CD1c-positive myeloid dendritic cell (primary cell): Measurements from ENCODE around the gene WIZ.

Experiments
- DNase-seq: peaks from one replicate; pipeline ENCODE4 v3.0.0-alpha.2; 2016; ENCODE audit errors: extremely low spot score

Gene WIZ

DNA sequence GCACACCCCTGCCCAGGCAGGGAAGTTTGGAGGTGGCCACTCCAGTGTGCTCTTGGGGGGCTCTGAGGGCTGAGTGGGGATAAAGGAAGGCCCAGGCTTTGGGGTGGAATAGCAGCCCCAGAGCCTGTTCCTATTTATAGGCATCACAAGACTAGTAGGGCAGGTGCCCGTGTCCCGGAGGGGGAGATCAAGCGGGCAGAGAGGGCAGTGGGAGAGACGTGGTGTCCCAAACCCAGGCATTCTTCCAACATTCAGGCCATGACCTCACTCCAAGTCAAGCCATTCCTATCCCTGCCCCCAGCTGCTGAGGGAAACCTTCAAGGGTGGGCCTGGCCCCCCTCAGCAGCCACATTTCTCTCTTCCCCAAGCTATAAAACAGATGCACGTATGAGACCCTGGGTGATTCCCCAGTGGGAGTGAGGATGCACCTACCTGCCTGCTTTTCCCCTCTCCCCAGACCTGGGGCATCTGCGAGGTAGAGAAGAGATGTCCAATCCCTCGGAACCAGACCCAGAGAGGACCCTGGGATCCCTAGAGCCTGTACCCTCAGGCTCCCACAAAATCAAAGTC, 3.9 kb downstream of the WIZ start:
- no peak for DNase-seq

DNA sequence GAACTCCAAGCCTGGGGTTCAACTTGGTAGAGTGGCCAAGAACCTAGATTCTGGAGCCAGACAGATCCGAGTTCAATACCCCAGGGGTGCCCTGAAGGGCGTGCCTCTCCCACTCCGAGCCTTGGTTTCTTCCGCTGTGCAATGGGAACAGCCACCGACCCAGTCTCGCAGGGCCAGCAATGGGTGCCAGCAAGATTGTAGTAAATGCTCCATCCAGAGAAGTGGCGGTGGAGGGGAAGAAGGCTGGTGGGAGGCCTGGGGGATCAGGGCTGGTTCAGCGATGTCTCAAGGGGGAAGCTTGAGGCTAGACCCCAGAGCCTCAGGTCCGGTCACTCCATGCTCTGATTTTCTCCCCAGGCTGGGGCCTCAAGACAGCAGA, 4.5 kb downstream of the WIZ start:
- DNase-seq, result no peak

DNA sequence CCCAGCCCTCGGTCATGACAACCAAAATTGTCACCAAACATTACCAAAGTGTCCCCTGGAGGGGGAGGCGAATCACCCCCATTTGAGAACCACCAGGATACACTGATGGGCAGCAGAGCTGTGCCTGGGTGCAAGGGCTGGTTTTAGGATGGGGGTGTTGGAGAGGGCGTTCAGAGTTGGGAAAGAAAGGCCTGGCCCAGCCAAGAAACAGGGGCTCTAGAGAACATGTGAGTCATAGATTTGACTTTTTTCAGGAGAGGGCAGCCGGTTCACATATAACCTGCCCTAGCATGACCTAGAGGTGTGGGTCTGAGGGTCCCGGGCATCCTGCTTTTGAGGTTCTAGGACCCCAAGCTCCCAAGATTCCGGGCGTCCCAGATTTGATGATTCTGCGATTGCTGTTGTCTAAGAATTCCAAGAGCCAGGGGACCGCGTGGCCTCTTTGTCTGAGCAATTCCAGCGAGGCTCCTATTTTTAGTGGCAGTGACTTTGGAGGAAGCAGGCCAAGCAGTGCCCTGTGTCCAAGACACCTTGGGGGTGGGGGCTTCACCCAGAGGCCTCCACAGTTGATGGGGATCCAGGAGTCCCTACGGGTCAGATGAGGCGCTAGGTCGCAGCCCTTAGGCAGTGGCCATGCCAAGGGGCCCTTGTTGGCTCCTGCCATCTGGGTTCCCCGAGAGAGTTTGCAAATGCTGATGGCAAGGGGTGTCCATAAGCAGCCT, 5.1 kb downstream of the WIZ start:
- DNase-seq, result no peak

DNA sequence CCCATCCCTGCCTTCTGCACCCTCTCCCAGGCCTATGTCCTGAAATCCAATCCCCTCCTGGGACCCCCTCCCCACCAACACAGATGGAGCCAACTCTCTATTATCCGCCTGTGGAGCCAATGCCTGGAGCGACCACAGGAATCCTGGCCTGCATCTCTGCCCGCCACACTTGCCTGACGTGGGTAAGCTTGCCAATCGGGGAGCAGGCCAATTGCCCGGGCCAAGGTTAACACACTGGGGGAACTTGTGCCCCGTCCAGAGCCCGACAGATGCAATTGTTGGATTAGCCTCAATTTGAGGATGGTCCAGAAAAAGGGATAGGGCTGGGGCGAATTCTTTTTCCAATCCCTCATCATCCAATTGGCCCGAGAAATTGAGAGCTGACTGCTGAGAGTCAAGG, 5.9 kb downstream of the WIZ start:
- DNase-seq, result no peak

DNA sequence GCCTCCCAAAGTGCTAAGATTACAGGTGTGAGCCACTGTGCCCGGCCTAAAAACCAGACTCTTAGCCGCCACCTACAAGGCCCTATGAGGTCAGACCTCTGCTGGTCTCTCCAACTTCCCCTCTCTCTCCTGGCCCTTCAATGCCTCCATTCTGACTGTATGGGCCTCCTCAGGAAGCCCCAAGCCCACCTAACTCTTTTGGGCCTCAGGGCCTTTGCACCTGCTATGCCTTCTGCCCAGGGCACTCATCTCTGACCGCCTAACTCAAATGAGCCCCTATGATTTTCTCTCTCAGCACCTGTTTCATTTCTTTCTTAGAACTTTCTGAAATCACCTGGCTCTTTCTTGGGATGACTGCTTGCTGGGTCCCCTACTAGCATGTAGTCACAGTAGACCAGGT, 6.4 kb downstream of the WIZ start:
- DNase-seq, result no peak

DNA sequence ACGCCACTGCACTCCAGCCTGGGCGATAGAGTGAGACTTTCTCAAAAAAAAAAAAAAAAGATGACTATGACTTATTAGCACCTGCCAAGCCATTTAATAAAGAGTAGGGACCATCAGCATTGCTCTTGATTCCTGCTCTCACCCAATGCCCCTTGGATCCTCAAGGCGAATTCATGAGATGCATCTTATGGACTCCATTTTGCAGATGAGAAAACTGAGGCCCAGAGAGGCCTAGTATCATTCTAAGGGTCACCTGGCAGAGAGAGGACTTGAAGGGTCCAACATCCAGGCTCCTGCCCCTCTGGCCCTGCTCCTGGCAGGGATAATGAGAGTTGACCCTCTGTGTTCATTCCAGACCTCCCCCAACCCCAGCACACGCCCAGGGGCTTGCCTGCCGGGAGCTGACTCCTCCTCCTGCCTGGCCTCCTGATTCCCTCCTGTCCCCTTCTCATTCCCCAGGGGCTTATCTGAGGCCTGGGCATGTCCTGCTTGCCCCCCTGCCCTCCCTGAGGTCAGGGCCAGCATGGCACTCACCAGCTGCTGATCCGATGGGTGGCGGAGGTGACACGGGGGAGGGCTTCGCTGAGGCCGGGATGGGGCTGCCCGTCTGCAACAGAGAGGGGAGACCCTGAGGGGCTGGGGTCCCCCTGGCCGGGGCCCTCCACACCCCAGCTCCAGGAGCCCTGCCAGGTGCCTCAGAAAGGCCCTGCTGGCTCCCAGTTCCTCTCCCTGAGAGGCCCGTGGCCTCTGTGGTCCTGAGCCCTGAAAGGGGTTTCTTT, 7.4 kb downstream of the WIZ start:
- no peak for DNase-seq

DNA sequence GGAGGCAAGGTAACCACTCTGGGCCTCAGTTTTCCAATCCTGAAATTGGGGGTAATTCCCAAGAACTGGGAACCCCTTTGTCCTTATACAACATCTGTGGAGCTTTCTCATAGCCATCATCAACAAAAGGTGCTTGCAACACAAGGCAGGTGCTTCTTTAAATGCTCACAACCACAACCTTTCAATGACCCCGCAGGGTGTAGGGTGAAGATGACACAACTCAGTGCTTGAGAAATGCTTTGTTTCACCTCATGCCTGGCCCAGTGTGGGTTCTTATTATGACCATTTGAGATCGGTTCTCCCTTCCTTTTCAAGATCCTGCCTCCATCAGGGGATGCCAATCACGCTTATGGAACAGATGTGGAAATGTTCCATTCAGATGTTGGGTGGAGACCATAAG, 8.4 kb downstream of the WIZ start:
- DNase-seq, result no peak

DNA sequence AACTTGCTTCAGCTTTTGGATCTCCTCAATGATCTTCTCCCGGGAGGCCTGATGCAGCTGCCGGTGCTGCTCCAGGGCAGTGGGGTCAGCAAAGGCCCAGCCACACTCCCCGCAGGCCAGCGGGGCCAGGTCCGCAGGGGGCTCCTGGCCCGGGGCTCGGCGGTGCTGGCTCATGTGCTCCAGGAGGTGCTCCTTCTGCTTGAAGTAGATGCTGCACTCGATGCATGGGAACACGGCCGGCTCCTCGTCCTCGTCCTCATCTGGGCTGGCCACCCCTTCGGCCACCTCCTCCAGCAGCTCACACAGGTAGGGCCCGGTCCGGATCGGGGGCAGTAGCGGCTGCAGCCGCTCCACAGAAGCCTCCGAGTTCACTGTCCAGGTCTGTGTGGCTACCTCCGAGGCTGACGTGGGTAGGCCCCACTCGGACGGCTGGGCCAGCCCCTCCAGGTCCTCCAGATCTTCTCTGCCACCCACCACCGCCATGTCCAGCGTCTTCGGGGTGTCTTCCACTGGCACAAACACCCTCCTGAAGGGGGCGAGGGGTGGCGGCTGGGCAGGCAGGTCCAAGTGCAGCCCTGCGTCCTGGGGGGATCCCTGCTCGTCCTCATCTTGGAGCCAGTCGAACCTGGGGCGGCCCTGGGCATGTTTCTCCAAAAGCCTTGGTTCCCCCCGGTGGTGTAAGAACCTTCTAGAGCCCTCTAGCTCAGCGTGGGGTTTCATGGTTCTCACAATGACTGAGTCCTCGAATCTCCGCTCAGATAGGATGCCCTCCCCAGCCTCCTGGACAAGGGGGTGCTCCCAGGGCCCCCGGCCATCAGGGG, 9.7 kb downstream of the WIZ start:
- DNase-seq, result no peak

DNA sequence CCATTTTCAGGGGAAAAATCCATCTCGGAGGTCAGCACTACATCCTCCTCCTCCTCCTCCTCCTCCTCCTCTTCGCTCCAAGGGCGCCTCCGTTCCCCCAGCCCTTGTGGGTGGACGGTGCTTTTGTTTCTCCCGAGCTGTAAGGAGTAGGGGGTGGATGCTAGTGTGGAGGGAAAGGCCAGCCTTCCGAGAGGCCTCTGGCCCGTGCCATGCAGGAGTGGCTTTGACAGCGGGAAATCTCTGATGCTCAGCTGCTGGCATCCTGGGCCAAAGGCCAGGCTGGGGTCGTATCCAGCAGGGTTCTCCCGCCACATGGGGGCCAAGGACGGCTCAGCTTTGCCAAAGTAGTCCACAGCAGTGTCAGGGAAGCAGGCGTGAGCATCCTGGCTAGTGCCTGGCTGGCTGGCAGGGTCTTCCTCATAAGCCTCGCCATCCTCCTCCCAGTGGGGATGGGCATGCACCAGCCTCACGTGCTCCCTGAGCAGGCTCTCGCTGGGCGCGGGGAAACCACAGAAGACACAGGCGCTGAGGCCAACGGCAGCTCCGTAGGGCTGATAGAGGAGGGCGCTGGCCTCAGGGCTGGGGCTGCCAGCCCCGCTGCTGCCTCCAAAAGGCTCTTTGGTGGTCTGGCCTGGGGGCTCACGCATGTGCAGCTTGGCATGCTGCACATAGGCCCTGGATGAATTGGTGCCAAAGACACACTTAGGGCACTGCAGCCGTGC, 10.5 kb downstream of the WIZ start:
- no peak for DNase-seq

DNA sequence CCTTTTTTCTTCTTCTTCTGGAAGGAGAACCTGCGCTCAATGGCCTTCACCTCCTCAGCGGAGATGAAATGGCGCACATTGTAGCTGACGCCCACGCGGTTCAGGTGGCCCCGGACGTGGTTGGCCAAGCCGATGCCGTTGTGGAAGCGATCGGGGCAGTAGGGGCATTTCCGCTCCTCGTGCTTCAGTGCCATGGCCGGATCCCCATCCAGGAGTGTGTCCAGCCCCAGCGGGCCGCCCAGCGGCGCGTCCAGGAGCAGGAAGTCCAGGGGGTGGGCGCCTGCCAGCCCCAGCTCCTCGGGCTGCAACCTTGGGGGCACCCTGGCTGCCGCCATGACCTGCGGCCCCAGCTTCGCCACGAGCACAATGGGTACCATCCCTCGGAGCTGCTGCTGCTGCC, 11.2 kb downstream of the WIZ start:
- no peak for DNase-seq

DNA sequence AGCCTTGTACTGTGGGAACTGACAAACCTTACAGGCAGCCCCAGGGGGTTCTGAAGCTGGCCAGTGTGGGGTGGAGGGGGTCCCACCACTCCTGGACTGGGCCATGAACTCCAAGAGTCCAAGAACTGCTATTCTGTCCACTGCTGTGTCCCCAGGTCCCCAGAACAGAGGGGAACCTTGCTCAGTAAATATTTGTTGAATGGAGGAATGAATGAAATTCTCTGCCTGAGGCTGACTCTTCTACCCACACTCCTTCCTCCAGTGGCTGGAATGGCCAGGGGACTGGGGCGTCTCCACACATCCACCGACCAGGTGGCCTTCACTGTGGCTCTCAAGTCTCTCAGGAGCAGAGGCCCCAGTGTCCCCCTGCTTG, 11.6 kb downstream of the WIZ start:
- DNase-seq, result no peak

DNA sequence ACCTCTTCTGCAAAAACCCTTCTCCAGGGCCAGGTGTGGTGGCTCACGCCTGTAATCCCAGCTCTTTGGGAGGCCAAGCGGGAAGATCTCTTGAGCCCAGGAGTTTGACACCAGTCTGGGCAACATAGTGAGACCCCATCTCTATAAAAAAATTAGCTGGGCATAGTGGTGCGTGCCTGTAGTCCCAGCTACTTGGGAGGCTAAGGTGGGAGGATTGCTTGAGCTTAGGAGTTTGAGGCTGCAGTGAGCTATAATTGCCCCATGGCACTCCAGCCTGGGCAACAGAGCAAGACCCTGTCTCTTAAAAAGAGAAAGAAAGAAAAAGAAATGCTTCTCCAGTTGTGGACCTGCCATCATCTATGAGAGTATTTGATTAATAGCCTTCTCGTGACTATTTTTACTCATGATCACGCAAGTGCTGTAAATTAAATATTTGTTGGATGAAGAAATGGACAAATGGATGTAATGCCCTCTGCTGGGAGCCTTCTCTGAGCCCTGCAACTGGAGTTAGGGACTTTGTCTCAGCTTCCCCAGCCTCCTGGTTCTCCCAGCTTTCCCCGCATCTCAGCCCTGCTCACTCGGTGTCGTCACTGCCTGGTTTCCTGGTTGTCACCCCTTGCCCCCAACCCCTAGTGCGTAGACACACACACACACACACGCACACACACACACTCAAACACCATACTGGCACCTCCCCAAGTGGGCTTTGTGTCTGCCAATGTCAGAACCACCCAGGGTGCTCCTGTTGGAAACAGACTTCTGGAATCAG, 12.2 kb downstream of the WIZ start:
- no peak for DNase-seq

DNA sequence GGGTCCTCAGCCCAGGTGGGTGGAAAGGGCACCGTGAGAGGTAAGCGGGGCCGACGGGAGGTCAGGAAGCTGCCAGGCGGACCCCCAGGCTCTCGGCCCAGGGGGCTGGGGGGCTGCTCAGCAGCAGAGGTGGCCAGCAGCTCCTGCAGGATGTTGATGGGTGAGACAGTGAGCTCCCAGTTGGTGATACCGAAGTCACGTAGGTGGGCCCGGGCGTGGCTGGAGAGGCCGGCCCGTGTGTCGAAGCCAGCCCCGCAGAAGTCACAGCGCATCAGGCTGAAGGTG, 13.0 kb downstream of the WIZ start:
- no peak for DNase-seq

DNA sequence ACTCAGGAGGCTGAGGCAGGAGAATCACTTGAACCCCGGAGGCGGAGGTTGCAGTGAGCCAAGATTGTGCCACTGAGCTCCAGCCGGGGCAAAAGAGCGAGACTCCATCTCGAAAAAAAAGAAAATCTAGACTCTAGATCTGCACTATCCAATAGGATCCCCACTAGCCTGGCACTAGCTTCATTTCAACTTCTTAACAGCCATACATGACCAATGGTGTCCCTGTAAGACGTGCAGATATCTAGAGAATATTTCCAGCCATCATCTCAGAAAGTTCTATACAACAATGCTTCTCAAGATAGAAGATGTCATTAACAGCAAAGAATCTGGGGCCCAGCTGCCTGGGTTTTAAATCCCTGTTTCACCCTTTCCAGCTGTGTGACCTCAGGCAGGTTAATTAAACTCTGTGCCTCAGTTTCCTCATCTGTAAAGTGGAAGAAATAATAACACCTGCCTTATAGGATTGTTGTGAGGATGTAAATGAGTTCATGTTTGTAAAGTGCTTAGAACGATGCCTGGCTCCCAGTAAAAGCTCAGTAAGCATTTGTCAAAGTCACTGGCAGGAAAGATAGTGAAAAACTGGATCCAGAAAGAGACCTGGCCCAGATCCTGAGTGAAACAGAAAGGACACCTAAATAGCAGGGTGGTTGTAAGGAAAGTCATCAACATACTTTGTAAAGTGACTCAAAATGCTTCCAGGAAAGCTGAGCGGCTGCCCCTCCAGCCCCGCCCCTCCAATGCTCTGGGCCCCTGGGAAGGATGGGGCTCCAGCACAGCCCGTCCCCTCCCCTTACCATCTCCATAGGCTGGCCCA, 13.5 kb downstream of the WIZ start:
- no peak for DNase-seq

DNA sequence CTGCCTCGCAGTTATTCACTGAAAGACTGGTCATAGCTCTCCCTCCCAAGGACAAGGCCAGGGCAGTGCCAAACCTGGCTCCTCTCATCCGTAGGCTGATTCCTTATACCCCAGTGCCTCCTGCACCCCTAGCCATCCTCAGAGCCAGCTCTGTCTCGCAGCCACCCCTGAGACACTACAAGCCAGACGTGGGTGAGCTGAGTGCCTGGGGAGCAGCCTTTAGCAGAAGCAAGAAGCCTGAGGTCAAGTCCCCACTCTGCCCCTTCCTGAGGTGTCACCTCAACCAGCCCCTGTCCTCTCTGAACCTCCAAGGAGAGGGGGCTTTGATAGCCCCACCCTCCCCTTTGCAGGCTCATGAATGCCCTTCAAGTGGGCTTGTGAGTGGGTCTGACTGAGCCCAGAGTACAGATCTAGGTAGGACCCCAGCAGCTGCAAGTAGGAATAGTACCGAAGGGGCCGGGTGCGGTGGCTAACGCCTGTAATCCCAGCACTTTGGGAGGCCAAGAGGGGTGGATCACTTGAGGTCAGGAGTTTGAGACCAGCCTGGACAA, 16.2 kb downstream of the WIZ start:
- DNase-seq, result no peak

DNA sequence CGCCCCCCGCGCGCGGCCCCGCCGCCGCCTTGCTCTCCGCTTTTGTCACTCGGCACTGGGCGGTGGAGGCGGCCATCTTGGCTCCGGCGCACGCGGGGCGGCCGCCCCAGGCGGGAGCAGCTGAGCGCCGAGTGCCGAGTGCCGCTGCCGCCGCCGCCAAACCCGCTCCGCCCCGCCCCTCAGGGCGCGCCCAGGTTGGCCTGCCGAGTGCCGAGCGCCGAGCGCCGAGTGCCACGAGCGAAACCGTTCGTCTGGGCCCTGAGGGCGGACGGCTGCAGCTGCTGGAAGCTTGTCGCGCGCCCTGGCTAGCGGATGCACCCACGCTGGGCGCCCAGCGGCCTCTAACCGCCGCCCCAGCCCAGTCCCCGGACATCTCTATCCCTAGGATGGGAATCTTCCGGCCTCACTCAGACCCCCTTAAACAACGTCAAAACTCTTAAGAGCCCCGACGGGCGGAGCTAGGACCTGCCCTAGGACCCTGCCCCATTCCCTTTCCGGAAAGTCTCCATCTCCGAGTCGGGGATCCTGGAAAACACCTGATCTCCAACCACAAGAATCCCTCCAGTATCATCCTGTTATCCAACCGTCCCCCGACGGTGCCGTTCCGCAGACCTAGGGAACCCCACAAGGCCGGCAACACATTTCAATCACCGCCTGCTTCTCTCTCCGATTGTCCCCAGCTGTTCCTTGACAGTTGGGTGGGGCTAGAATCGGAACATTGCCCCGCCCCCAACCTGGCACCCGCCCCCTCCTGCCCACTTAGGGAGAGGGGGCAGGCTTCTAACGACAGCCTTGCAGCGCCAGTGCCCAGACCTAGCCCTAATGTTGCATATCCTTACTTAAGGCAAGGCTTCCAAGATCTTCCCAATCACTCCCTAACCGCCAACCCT, 16.9 kb downstream of the WIZ start:
- DNase-seq, result peak; percentile 97

DNA sequence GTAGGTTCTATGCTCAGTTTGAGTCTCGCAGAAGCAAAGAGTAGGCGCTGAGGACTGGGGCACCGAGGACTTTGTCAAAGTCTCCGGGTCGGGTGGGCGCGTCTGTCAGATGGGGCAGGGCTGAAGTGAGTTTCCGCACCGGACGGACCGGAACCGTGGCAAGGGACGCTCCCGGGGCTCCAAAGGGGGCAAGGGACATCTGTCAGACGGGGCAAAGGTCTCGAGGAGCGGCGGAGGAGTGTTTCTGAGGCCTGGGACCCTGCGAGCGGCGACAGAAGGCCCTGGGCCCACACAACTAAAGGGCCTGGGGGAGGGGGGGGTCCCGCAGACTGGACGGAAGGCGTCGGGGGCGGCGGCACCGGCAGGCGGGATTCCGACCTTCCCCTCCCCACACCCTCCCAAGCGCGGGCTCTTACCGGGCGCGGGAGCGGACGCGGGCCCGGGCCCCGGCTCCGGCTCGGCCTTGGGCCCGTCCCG, 17.7 kb downstream of the WIZ start:
- DNase-seq, result no peak

DNA sequence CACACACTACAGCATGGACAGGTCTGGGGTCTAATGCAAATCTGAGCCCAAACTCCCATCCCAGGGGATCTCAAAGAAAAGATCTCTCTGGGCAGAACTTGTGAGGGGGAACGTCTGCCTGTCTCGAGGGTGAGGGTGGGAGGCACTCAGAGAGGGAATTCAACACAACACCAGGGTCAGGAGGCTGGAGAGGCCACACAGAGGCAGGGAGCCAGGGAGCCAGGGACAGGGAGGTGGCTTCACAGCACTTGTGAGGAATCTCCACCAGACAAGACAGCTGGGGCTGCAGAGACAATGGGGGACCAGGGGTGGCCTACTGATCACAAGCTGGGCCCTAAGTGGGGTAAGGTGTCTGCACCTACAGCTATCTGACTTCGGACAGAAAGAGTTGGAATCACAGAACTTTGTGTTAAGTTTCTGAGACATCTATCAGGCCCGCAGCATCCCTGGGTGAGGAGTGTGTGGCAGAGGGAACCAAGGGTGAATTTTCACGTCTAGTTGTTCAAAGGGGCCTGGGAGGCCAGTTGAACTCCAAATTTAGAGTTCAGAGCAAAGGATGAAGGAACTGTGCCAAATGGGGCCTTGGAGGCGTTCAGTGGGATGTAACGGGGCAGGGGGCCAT, 18.2 kb downstream of the WIZ start:
- DNase-seq, result no peak
